K562 (cell line): Measurements from ENCODE around the gene PSMD14.

ENCODE experiments used
- CTBP1 ChIP-seq: fragments of 450-650 bp; IDR thresholded peaks from 2 replicates; pipeline ENCODE4 v1.6.1; 2016; ENCODE audit warnings: borderline replicate concordance
- TCF7L2 ChIP-seq: fragments of 150-350 bp; IDR thresholded peaks from 2 replicates; pipeline ENCODE4 v1.6.1; 2016; ENCODE audit warnings: low read depth, mild to moderate bottlenecking, low read length, moderate library complexity
- ZNF274 ChIP-seq: IDR thresholded peaks from 2 replicates; pipeline ENCODE4 v1.6.1; 2011; ENCODE audit warnings: low read depth, mild to moderate bottlenecking, low read length, moderate library complexity, borderline replicate concordance

DNA sequence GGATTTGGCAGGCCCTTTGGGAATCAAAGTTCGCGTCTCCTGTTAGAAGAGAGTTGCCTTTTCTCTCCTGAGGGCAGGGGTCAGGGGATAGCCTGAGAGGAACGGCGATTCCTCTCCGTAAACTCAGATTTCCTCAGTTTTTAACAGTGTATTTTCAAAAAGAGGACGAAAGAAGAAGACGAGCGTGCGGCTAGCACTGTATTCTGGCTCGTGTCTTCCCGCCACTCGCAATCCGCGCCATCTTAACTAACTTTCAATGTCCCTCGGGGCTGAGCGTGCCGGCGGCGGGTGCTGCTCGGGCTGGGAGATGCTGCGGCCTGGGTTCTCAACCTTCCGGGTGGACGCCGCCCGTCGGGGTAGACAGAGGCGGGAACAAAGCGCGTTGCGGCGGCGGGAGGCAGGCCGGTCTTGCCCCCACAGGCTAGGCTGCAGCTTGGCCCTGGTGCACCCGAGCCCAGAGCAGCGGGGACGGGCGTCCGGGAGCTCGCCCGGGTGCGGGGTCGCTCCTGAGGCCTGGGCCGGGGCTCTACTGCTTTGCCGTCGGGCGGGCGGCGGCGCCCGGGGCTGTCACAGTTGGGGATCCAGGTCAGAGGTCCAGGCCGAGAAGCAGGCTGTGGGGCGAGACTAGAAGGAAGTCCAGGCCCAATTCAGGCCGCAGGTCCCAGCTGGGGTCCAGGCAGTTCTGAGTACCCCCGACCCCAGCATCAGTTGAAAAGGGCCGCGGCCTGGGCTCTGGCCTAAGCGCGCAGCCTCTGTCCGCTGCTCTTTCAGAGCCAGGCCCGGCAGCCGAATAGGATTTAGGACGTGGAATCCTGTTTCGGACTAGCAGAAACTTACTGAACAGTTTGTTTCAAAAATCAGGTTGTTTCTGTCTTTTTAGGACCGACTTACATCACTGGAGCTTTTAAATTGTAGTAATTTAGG, 119.7 kb downstream of the PSMD14 start:
- TF ChIP-seq CTBP1, result no peak
- no peak for TF ChIP-seq TCF7L2
- no peak for TF ChIP-seq ZNF274
